Osteocyte (in vitro differentiated cells): Measurements from ENCODE around the gene UTY. TPM values are rescaled to one million over a fixed set of nuclear protein-coding genes. Genes with fewer than 3 reads are reported as not detected.

Source experiments
- DNase-seq: peaks from one replicate; pipeline ENCODE4 v3.0.0; 2021; ENCODE audit warnings: mixed read lengths; ENCODE audit not compliant: unreplicated experiment; ENCODE audit errors: extremely low spot score
- H3K27ac Mint-ChIP-seq: one replicate; pipeline ENCODE4 v1.8.0; 2021; ENCODE audit warnings: mild to moderate bottlenecking, mixed read lengths; ENCODE audit not compliant: unreplicated experiment
- H3K27me3 Mint-ChIP-seq: one replicate; pipeline ENCODE4 v1.8.0; 2021; ENCODE audit warnings: mixed read lengths; ENCODE audit not compliant: unreplicated experiment
- H3K36me3 Mint-ChIP-seq: one replicate; pipeline ENCODE4 v1.8.0; 2021; ENCODE audit warnings: mixed read lengths; ENCODE audit not compliant: unreplicated experiment
- H3K4me1 Mint-ChIP-seq: one replicate; pipeline ENCODE4 v1.8.0; 2021; ENCODE audit warnings: mixed read lengths; ENCODE audit not compliant: unreplicated experiment
- H3K4me3 Mint-ChIP-seq: one replicate; pipeline ENCODE4 v1.8.0; 2021; ENCODE audit warnings: mild to moderate bottlenecking, moderate library complexity, mixed read lengths; ENCODE audit not compliant: unreplicated experiment
- H3K9me3 Mint-ChIP-seq: one replicate; pipeline ENCODE4 v1.8.0; 2021; ENCODE audit warnings: mixed read lengths; ENCODE audit not compliant: unreplicated experiment
- total RNA-seq: library from RNA; stranded (reverse); gene quantifications from 2 replicates; pipeline ENCODE4 v1.2.1, GENCODE V29; 2021
- TF ChIP-seq, protein P1 (sequence below): fragments of 200-600 bp; sonication (generic); IDR thresholded peaks from 2 replicates; pipeline ENCODE4 v1.5.0; 2021; ENCODE audit warnings: antibody characterized with exemption, mild to moderate bottlenecking, moderate library complexity

The UTY gene
- total RNA-seq, 1 donor from 2014 or later, result not detected

DNA sequence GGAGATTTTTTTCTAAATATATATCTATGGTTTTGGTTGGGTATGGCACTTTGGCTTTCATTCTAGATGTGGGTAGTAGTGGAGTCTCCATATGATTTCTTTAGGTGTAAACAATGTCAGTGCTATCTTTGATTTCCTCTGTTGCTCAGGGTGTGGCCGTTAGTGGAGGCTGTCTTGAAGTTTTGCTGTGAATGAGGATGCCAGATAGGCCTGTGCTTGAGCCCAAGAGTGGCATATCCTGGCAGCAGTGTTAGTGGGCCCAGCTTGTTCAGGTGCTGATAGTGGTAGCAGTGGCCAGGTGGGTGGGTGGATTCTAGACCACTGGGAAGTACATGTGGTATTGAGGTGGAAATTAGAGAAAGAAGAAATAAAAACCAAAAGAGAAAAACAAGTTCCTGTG lies 8.9 kb upstream of the UTY start:
- TF ChIP-seq, protein P1, sequence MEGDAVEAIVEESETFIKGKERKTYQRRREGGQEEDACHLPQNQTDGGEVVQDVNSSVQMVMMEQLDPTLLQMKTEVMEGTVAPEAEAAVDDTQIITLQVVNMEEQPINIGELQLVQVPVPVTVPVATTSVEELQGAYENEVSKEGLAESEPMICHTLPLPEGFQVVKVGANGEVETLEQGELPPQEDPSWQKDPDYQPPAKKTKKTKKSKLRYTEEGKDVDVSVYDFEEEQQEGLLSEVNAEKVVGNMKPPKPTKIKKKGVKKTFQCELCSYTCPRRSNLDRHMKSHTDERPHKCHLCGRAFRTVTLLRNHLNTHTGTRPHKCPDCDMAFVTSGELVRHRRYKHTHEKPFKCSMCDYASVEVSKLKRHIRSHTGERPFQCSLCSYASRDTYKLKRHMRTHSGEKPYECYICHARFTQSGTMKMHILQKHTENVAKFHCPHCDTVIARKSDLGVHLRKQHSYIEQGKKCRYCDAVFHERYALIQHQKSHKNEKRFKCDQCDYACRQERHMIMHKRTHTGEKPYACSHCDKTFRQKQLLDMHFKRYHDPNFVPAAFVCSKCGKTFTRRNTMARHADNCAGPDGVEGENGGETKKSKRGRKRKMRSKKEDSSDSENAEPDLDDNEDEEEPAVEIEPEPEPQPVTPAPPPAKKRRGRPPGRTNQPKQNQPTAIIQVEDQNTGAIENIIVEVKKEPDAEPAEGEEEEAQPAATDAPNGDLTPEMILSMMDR, result no peak
- Mint-ChIP-seq H3K36me3 (no peaks in the 10 kb centered on the region), H3K27ac (no peak overlapping the region), H3K9me3 (no peaks in the 10 kb centered on the region), H3K27me3 (no peaks in the 10 kb centered on the region), H3K4me3 (no peak overlapping the region), H3K4me1 (no peaks in the 10 kb centered on the region)
- DNase-seq, result no peak

DNA sequence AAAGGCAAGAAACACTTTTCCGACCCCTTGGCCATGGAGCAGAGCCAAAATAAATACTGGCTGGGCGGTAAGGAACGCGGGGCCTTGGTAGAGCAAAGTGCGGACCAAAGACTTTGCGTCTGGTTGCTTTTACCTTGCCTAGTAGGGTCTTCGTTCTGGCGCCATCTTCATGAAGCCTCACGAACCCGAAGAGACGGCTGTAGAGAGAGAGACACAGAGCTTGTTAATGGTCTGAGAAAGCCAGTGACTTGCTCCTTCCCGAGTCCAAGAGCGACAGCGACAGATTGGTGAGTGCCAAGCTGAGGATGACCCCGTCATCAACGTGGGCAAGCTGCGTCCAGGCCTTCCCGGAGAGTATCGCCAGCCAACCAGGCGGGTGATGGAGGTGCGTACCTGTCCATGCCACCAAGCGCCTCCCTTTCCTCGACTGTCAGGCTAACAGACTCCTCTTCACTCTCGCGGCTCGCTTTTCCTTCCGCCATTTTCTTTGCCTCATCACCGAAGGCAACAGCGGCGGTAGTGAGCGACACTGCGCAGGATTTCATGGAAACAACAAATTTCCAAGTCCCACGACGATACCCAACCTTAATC lies 617 bp downstream of the UTY start:
- no peaks in the 10 kb centered on the region for H3K9me3 Mint-ChIP-seq
- DNase-seq, result no peak
- TF ChIP-seq, protein P1, result no peak
- no peaks in the 10 kb centered on the region for H3K4me1 Mint-ChIP-seq
- H3K4me3 Mint-ChIP-seq, result no peak overlapping the region
- no peaks in the 10 kb centered on the region for H3K36me3 Mint-ChIP-seq
- no peaks in the 10 kb centered on the region for H3K27me3 Mint-ChIP-seq
- H3K27ac Mint-ChIP-seq, result no peak overlapping the region

DNA sequence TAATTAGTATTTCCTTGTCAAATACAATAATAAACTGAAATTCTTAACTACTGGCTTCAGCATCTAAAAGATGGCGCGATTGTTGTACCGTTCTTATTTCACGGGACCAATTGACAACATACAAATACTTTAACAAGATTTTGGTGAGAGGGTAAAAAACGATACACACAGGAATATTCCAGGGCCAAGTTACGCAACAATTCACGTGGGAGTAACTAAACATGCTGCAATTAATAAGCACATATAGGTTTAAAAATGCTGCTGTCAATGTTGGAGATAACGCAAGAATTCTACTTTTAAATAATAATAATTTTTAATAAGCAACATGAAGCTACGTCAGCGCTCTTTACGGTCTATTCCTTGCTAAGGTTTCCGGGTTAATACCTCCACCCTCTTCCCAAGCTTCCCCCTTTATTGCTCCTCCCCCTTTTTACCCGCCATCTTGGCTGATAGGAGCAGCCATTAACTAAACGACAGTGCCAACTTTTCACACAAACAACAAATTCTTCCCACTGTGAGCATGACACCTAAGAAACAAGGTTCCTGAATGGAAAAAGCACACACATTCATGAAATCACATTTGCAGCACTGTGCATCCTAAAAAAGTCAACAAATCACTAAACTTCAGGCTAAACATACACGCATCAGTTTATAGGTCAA lies 1.6 kb downstream of the UTY start:
- Mint-ChIP-seq H3K9me3 (no peaks in the 10 kb centered on the region), H3K4me3 (no peak overlapping the region)
- TF ChIP-seq, protein P1, result no peak

DNA sequence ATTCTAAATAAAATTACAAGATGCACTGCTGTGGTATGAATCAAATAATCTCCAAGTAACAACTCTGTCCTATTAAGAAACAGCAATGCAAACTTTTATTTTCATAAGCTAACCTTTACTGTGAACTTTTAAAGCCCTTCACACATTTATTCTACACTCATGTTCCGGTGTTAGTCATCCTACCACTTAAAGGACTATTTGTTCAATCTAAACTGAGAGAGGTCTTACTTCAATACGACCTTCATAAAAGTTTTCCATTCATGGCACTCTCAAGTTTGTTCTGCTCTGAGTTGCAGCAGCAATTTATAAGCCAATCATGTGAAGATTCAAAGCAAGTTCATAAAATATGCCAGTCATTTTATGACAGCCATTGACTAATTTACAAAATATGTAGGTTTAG lies 4.8 kb downstream of the UTY start:
- DNase-seq, result no peak
- Mint-ChIP-seq H3K4me1 (no peaks in the 10 kb centered on the region), H3K9me3 (no peaks in the 10 kb centered on the region), H3K27me3 (no peaks in the 10 kb centered on the region), H3K27ac (no peak overlapping the region), H3K4me3 (no peak overlapping the region), H3K36me3 (no peaks in the 10 kb centered on the region)
- TF ChIP-seq, protein P1, result no peak

More for the DNA sequence above, 1.6 kb downstream of the UTY start:
- no peak for DNase-seq
- Mint-ChIP-seq H3K36me3 (no peaks in the 10 kb centered on the region), H3K27me3 (no peaks in the 10 kb centered on the region), H3K4me1 (no peaks in the 10 kb centered on the region), H3K27ac (no peak overlapping the region)

DNA sequence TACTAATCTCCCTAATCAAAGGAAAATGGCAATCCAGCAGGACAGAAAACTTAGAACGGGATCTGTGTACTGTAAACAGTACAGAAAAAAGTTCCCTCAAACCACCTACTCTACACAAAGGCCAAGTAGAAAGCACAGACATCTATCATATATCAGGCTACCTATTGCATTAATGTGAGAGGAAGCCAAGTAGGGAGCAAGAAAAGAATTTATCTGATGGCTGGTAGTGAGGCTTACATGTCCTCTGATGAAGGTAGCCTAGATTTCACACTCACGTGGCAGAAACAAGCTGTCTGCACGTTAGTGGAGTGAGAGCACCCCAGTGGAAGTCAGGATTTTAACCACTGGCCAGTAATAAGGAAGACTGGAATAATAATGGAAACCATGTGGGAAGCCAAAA lies 28.3 kb downstream of the UTY start:
- no peaks in the 10 kb centered on the region for H3K36me3 Mint-ChIP-seq
- no peak overlapping the region for H3K27ac Mint-ChIP-seq
- H3K9me3 Mint-ChIP-seq, result no peaks in the 10 kb centered on the region
- no peak for DNase-seq
- H3K27me3 Mint-ChIP-seq, result no peaks in the 10 kb centered on the region
- no peaks in the 10 kb centered on the region for H3K4me1 Mint-ChIP-seq
- TF ChIP-seq, protein P1, result no peak
- no peak overlapping the region for H3K4me3 Mint-ChIP-seq
